OCI-LY3 (cell line): ENCODE data around the gene NELL2.
A peak's percentile ranks its signal among the peaks of the same experiment; 100 is the strongest.

Experiments
- H2AFZ ChIP-seq: fragments of 200-600, 300-600 bp; shearing (Covaris generic); 2 replicates; pipeline ENCODE4 v1.6.0; 2014; ENCODE audit warnings: antibody characterized with exemption, low read depth, low read length
- H3K27ac ChIP-seq: fragments of 200-600, 300-600 bp; sonication (generic); 2 replicates; pipeline ENCODE4 v1.5.1; 2014; ENCODE audit warnings: mild to moderate bottlenecking, low read length, moderate library complexity, mixed read lengths
- H3K27me3 ChIP-seq: fragments of 200-600, 300-600 bp; sonication (generic); 2 replicates; pipeline ENCODE4 v1.6.1; 2014; ENCODE audit warnings: low read depth, low read length, mixed read lengths
- H3K36me3 ChIP-seq: fragments of 200-600, 300-600 bp; sonication (generic); replicated peaks from 2 replicates; pipeline ENCODE3; 2014; ENCODE audit warnings: low read depth, low read length, mixed read lengths
- H3K4me1 ChIP-seq: fragments of 300-600, 200-600 bp; sonication (generic); 2 replicates; pipeline ENCODE4 v1.6.1; 2014; ENCODE audit warnings: low read length, mixed read lengths
- H3K4me2 ChIP-seq: fragments of 200-600, 300-600 bp; sonication (generic); 2 replicates; pipeline ENCODE4 v1.6.1; 2014; ENCODE audit warnings: low read length, mixed read lengths
- H3K4me3 ChIP-seq: fragments of 300-600, 200-600 bp; sonication (generic); 2 replicates; pipeline ENCODE4 v1.5.1; 2014; ENCODE audit warnings: antibody characterized with exemption, mild to moderate bottlenecking, low read length, moderate library complexity
- H3K79me2 ChIP-seq: fragments of 300-600, 200-600 bp; shearing (Covaris generic); 2 replicates; pipeline ENCODE4 v1.6.1; 2014; ENCODE audit warnings: mild to moderate bottlenecking, low read length, mixed read lengths
- H3K9ac ChIP-seq: fragments of 300-600, 200-600 bp; shearing (Covaris generic); 2 replicates; pipeline ENCODE4 v1.6.0; 2014; ENCODE audit warnings: mild to moderate bottlenecking, low read length, moderate library complexity
- H3K9me3 ChIP-seq: fragments of 200-600, 300-600 bp; shearing (Covaris generic); 2 replicates; pipeline ENCODE4 v1.6.1; 2014; ENCODE audit warnings: low read length, mixed read lengths; ENCODE audit not compliant: insufficient read depth
- H4K20me1 ChIP-seq: fragments of 200-600, 300-600 bp; sonication (generic); 2 replicates; pipeline ENCODE4 v1.6.1; 2016; ENCODE audit warnings: low read length, mixed read lengths; ENCODE audit not compliant: insufficient read depth
- CTCF ChIP-seq: fragments of 200-600, 300-600 bp; sonication (generic); IDR thresholded peaks from 2 replicates; pipeline ENCODE4 v1.5.1; 2014; ENCODE audit warnings: antibody characterized with exemption, low read length, low read depth
- EZH2phosphoT487 ChIP-seq: fragments of 200-600 bp; shearing (Covaris generic); IDR thresholded peaks from 2 replicates; pipeline ENCODE4 v1.6.1; 2018; ENCODE audit warnings: antibody characterized with exemption, mixed run types, low read depth

Gene NELL2

GRCh38 chr12:44774815-44775411 is 101.2 kb downstream of the NELL2 start:
- no peak overlapping the region for H3K27ac ChIP-seq
- no peaks in the 10 kb centered on the region for H3K36me3 ChIP-seq
- H3K4me3 ChIP-seq, result no peak overlapping the region
- TF ChIP-seq EZH2phosphoT487 (no peak), CTCF (peak; percentile 73)
- H3K4me1 ChIP-seq, result no peaks in the 10 kb centered on the region
- H3K9me3 ChIP-seq, result no peaks in the 10 kb centered on the region
- H2AFZ ChIP-seq, result no peak overlapping the region
- no peaks in the 10 kb centered on the region for H3K79me2 ChIP-seq
- H3K27me3 ChIP-seq, result no peaks in the 10 kb centered on the region
- H3K4me2 ChIP-seq, result no peak overlapping the region
- H3K9ac ChIP-seq, result no peak overlapping the region
- H4K20me1 ChIP-seq, result no peaks in the 10 kb centered on the region

DNA sequence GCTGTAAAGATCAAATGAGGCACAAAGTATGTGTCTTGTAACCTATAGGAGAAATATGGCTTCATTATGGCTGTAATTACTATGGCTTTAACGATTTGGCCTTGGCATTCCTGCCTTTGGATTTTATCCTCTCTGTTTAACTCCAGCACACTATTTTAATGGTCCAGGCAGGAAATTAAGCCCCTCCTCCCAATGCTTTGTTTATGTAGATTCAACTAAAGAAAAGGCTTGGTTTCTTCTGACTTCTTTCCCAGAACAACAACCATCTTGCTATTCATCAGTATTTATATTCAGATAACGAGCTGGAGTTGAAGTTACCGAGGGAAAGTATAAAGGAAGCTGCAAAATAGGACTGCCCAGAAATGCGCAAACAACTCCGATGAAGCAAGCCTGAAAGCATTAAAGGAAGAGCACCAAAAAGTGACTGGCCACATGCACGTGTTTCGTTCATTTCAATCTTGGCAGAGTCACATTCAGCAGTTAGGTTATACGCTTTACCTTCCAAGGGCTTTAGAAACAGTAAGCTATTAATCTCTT is 104.6 kb downstream of the NELL2 start:
- H3K27ac ChIP-seq, result no peak overlapping the region
- H3K27me3 ChIP-seq, result no peaks in the 10 kb centered on the region
- no peaks in the 10 kb centered on the region for H3K36me3 ChIP-seq
- TF ChIP-seq EZH2phosphoT487 (no peak), CTCF (no peak)
- H3K4me1 ChIP-seq, result no peaks in the 10 kb centered on the region
- H3K9ac ChIP-seq, result no peak overlapping the region
- no peak overlapping the region for H3K4me3 ChIP-seq
- no peaks in the 10 kb centered on the region for H3K79me2 ChIP-seq
- H3K9me3 ChIP-seq, result no peaks in the 10 kb centered on the region
- H4K20me1 ChIP-seq, result no peaks in the 10 kb centered on the region
- no peak overlapping the region for H2AFZ ChIP-seq
- no peak overlapping the region for H3K4me2 ChIP-seq

GRCh38 chr12:44765796-44766195 is 110.3 kb downstream of the NELL2 start:
- no peak overlapping the region for H3K27ac ChIP-seq
- no peak overlapping the region for H2AFZ ChIP-seq
- no peaks in the 10 kb centered on the region for H3K36me3 ChIP-seq
- H3K4me3 ChIP-seq, result no peak overlapping the region
- H3K4me1 ChIP-seq, result no peaks in the 10 kb centered on the region
- no peak overlapping the region for H3K9ac ChIP-seq
- H4K20me1 ChIP-seq, result no peaks in the 10 kb centered on the region
- no peaks in the 10 kb centered on the region for H3K9me3 ChIP-seq
- no peak for TF ChIP-seq CTCF
- no peak for TF ChIP-seq EZH2phosphoT487
- H3K27me3 ChIP-seq, result no peaks in the 10 kb centered on the region
- no peaks in the 10 kb centered on the region for H3K79me2 ChIP-seq
- H3K4me2 ChIP-seq, result no peak overlapping the region

DNA sequence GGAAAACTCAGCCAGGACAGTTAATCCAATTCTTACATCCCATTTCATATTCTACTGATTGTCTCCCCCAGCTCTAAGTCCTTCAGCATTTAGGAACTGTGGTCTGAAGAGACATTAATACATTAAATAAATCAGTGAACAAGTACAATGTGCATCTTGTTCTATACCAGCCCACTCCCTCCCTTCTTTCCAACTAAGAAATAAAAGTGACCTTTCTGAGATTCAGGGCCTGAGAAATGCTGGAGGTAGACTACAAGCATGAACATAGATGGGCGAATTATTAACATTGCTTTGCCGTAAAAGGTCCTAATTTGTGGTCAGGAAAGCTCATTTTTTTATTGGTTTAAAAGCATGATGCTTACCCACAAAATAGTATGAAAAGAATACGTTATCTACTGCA is 113.1 kb downstream of the NELL2 start:
- no peak overlapping the region for H2AFZ ChIP-seq
- H3K27ac ChIP-seq, result no peak overlapping the region
- no peak overlapping the region for H3K4me2 ChIP-seq
- H3K79me2 ChIP-seq, result no peaks in the 10 kb centered on the region
- no peak for TF ChIP-seq CTCF
- TF ChIP-seq EZH2phosphoT487, result no peak
- H3K9ac ChIP-seq, result no peak overlapping the region
- H3K4me3 ChIP-seq, result no peak overlapping the region
- H3K27me3 ChIP-seq, result no peaks in the 10 kb centered on the region
- H4K20me1 ChIP-seq, result no peaks in the 10 kb centered on the region
- H3K9me3 ChIP-seq, result no peaks in the 10 kb centered on the region
- H3K4me1 ChIP-seq, result no peaks in the 10 kb centered on the region
- H3K36me3 ChIP-seq, result no peaks in the 10 kb centered on the region
